ENCODE measurements around the gene RAD21L1.
"Not testable (repeated sequence)": the region's sequence is repeated elsewhere in the genome, so short reads cannot be mapped to it uniquely, and the experiment has no call there.

Gene RAD21L1

GRCh38 chr20:1224205-1224890 lies 1.5 kb upstream of the RAD21L1 start:
- no peak for DNase-seq (ENCODE audit: low read depth in 1 of 2, low spot score in 1 of 2)
- TF ChIP-seq JUND (IDR thresholded peaks at IDR 0.05; ENCODE audit: low read depth): no peak
- in situ Hi-C loops (cut with HindIII; ENCODE audit: low pct_unique_long_range_greater_than_20kb, low sequenced_read_pairs): no loop called here

GRCh38 chr20:1225263-1225782 lies 521 bp upstream of the RAD21L1 start:
- in situ Hi-C loops (cut with HindIII; ENCODE audit: low pct_unique_long_range_greater_than_20kb, low sequenced_read_pairs): no loop called here
- no peak for TF ChIP-seq JUND (IDR thresholded peaks at IDR 0.05; ENCODE audit: low read depth)
- DNase-seq (ENCODE audit: low read depth in 1 of 2, low spot score in 1 of 2): peak in 1 of 2 experiments; percentile 87

GRCh38 chr20:1229541-1229940 lies 3.7 kb downstream of the RAD21L1 start:
- no peak for TF ChIP-seq JUND (IDR thresholded peaks at IDR 0.05; ENCODE audit: low read depth)
- in situ Hi-C loops (cut with HindIII; ENCODE audit: low pct_unique_long_range_greater_than_20kb, low sequenced_read_pairs): no loop called here
- DNase-seq (ENCODE audit: low read depth in 1 of 2, low spot score in 1 of 2): no peak

- TF ChIP-seq JUND (IDR thresholded peaks at IDR 0.05; ENCODE audit: low read depth): no peak
- in situ Hi-C loops (cut with HindIII; ENCODE audit: low pct_unique_long_range_greater_than_20kb, low sequenced_read_pairs): no loop called here
Measured at GRCh38 chr20:1232286-1233111, 6.7 kb downstream of the RAD21L1 start.

GRCh38 chr20:1240549-1240948 lies 14.7 kb downstream of the RAD21L1 start:
- in situ Hi-C loops (cut with HindIII; ENCODE audit: low pct_unique_long_range_greater_than_20kb, low sequenced_read_pairs): no loop called here
- TF ChIP-seq JUND (IDR thresholded peaks at IDR 0.05; ENCODE audit: low read depth): no peak
- no peak for DNase-seq (ENCODE audit: low read depth in 1 of 2, low spot score in 1 of 2)

More at GRCh38 chr20:1232286-1233111, 6.7 kb downstream of the RAD21L1 start:
- DNase-seq (ENCODE audit: low read depth in 1 of 2, low spot score in 1 of 2): no peak

- no peak for TF ChIP-seq JUND (IDR thresholded peaks at IDR 0.05; ENCODE audit: low read depth)
- in situ Hi-C loops (cut with HindIII; ENCODE audit: low pct_unique_long_range_greater_than_20kb, low sequenced_read_pairs): no loop called here
- DNase-seq (ENCODE audit: low read depth in 1 of 2, low spot score in 1 of 2): no peak
Measured at GRCh38 chr20:1241456-1241855, 15.6 kb downstream of the RAD21L1 start.

- no peak for DNase-seq (ENCODE audit: low read depth in 1 of 2, low spot score in 1 of 2)
- in situ Hi-C loops (cut with HindIII; ENCODE audit: low pct_unique_long_range_greater_than_20kb, low sequenced_read_pairs): no loop called here
- no peak for TF ChIP-seq JUND (IDR thresholded peaks at IDR 0.05; ENCODE audit: low read depth)
Measured at GRCh38 chr20:1242099-1242498, 16.3 kb downstream of the RAD21L1 start.

GRCh38 chr20:1242530-1242929 lies 16.7 kb downstream of the RAD21L1 start:
- no peak for DNase-seq (ENCODE audit: low read depth in 1 of 2, low spot score in 1 of 2)
- in situ Hi-C loops (cut with HindIII; ENCODE audit: low pct_unique_long_range_greater_than_20kb, low sequenced_read_pairs): no loop called here
- no peak for TF ChIP-seq JUND (IDR thresholded peaks at IDR 0.05; ENCODE audit: low read depth)

GRCh38 chr20:1245578-1245977 lies 19.7 kb downstream of the RAD21L1 start:
- no peak for TF ChIP-seq JUND (IDR thresholded peaks at IDR 0.05; ENCODE audit: low read depth)
- no peak for DNase-seq (ENCODE audit: low read depth in 1 of 2, low spot score in 1 of 2)
- in situ Hi-C loops (cut with HindIII; ENCODE audit: low pct_unique_long_range_greater_than_20kb, low sequenced_read_pairs): no loop called here

GRCh38 chr20:1247689-1248088 lies 21.8 kb downstream of the RAD21L1 start:
- DNase-seq (ENCODE audit: low read depth in 1 of 2, low spot score in 1 of 2): no peak
- in situ Hi-C loops (cut with HindIII; ENCODE audit: low pct_unique_long_range_greater_than_20kb, low sequenced_read_pairs): no loop called here

GRCh38 chr20:1250282-1250681 lies 24.4 kb downstream of the RAD21L1 start:
- DNase-seq (ENCODE audit: low read depth in 1 of 2, low spot score in 1 of 2); in situ Hi-C loops (cut with HindIII; ENCODE audit: low pct_unique_long_range_greater_than_20kb, low sequenced_read_pairs): not testable (repeated sequence)

More at GRCh38 chr20:1247689-1248088, 21.8 kb downstream of the RAD21L1 start:
- TF ChIP-seq JUND (IDR thresholded peaks at IDR 0.05; ENCODE audit: low read depth): no peak

- in situ Hi-C loops (cut with HindIII; ENCODE audit: low pct_unique_long_range_greater_than_20kb, low sequenced_read_pairs): no loop called here
- no peak for TF ChIP-seq JUND (IDR thresholded peaks at IDR 0.05; ENCODE audit: low read depth)
- DNase-seq (ENCODE audit: low read depth in 1 of 2, low spot score in 1 of 2): no peak
Measured at GRCh38 chr20:1252416-1252815, 26.6 kb downstream of the RAD21L1 start.

GRCh38 chr20:1254254-1254653 lies 28.4 kb downstream of the RAD21L1 start:
- DNase-seq (ENCODE audit: low read depth in 1 of 2, low spot score in 1 of 2): no peak
- no peak for TF ChIP-seq JUND (IDR thresholded peaks at IDR 0.05; ENCODE audit: low read depth)
- in situ Hi-C loops (cut with HindIII; ENCODE audit: low pct_unique_long_range_greater_than_20kb, low sequenced_read_pairs): no loop called here

Data from T47D (cell line).